ENCODE results near the gene NUMA1.

GRCh38 chr11:71994786-71995185, 85.6 kb downstream of the NUMA1 start:
- TF ChIP-seq EZH2 (IDR thresholded peaks at IDR 0.05; ENCODE audit: low read depth) = no peak
- no peak for TF ChIP-seq CTCF (conservative IDR thresholded peaks at IDR 0.05)

All from PC-9 (cell line).